GM12878 (cell line): Measurements from ENCODE around the gene DMD.

ENCODE experiments used
- CTCF ChIP-seq, 3 experiments: IDR thresholded peaks in 2 of 3; conservative IDR thresholded peaks in 1 of 3; 2 replicates each; pipeline ENCODE4 v1.5.1; 2011; ENCODE audit warnings: low read depth in 3 of 3, low read length in 3 of 3, mild to moderate bottlenecking in 3 of 3, control low read depth in 2 of 3, moderate library complexity in 2 of 3, inconsistent platforms in 1 of 3, mixed read lengths in 1 of 3; ENCODE audit not compliant: control insufficient read depth in 2 of 3, insufficient read depth in 1 of 3; ENCODE audit errors: extremely low read depth in 1 of 3
- HDAC2 ChIP-seq: fragments of 200-600 bp; sonication (generic); IDR thresholded peaks from 2 replicates; pipeline ENCODE4 v1.6.1; 2017
- ZNF592 ChIP-seq: fragments of 450-650 bp; IDR thresholded peaks from 2 replicates; pipeline ENCODE4 v1.6.1; 2017; ENCODE audit warnings: mild to moderate bottlenecking, moderate library complexity

- TF ChIP-seq HDAC2 (no peak), CTCF (IDR thresholded peaks at IDR 0.05 in 2 of 3, conservative IDR thresholded peaks at IDR 0.05 in 1 of 3; ENCODE audit: control insufficient read depth in 2 of 3, extremely low read depth in 1 of 3, insufficient read depth in 1 of 3, low read depth in 3 of 3, low read length in 3 of 3) (no peak), ZNF592 (no peak)
Observed at GRCh38 chrX:31506928-31507327, 1704.4 kb downstream of the DMD start.
